Nephron (organoid): ENCODE results near the gene PODXL2.

Experiments used
- H3K27ac Mint-ChIP-seq, 3 experiments: 2 replicates each; pipeline ENCODE4 v1.8.0; 2020; ENCODE audit warnings: mixed read lengths in 3 of 3, mild to moderate bottlenecking in 2 of 3, moderate library complexity in 1 of 3
- H3K27me3 Mint-ChIP-seq: 2 replicates; pipeline ENCODE4 v1.8.0; 2021; ENCODE audit warnings: low read depth, mild to moderate bottlenecking, moderate library complexity, mixed read lengths
- H3K36me3 Mint-ChIP-seq: 2 replicates; pipeline ENCODE4 v1.8.0; 2020; ENCODE audit warnings: low read depth, mixed read lengths
- H3K4me1 Mint-ChIP-seq: 2 replicates; pipeline ENCODE4 v1.8.0; 2020; ENCODE audit warnings: mixed read lengths
- H3K4me3 Mint-ChIP-seq, 3 experiments: 2 replicates each; pipeline ENCODE4 v1.8.0; 2020; ENCODE audit warnings: mild to moderate bottlenecking in 3 of 3, mixed read lengths in 3 of 3, moderate library complexity in 2 of 3
- H3K9me3 Mint-ChIP-seq: 2 replicates; pipeline ENCODE4 v1.8.0; 2020; ENCODE audit warnings: mixed read lengths
- CTCF ChIP-seq, 3 experiments: fragments of 200-600 bp; sonication (generic); IDR thresholded peaks; one replicate each; pipeline ENCODE4 v1.5.0; 2021; ENCODE audit warnings: antibody characterized with exemption in 3 of 3; ENCODE audit not compliant: unreplicated experiment in 3 of 3

PODXL2 gene

GRCh38 chr3:127709320-127710060 lies 80.5 kb downstream of the PODXL2 start:
- H3K27me3 Mint-ChIP-seq = peaks cover 29% of the 10 kb centered on the region
- no peak overlapping the region for H3K27ac Mint-ChIP-seq
- H3K4me3 Mint-ChIP-seq = no peak overlapping the region
- peaks cover 32% of the 10 kb centered on the region for H3K4me1 Mint-ChIP-seq
- TF ChIP-seq CTCF (IDR thresholded peaks at IDR 0.05; ENCODE audit: unreplicated experiment in 3 of 3) = no peak
- H3K9me3 Mint-ChIP-seq = peaks cover 2% of the 10 kb centered on the region
- H3K36me3 Mint-ChIP-seq = peaks cover 7% of the 10 kb centered on the region

GRCh38 chr3:127710155-127710941 lies 81.4 kb downstream of the PODXL2 start:
- Mint-ChIP-seq H3K4me1 (peaks cover 39% of the 10 kb centered on the region), H3K9me3 (no peaks in the 10 kb centered on the region), H3K27me3 (peaks cover 35% of the 10 kb centered on the region), H3K4me3 (no peak overlapping the region), H3K36me3 (no peaks in the 10 kb centered on the region), H3K27ac (no peak overlapping the region)
- no peak for TF ChIP-seq CTCF (IDR thresholded peaks at IDR 0.05; ENCODE audit: unreplicated experiment in 3 of 3)

GRCh38 chr3:127711021-127711695 lies 82.2 kb downstream of the PODXL2 start:
- peaks cover 37% of the 10 kb centered on the region for H3K27me3 Mint-ChIP-seq
- H3K4me1 Mint-ChIP-seq = peaks cover 44% of the 10 kb centered on the region
- H3K4me3 Mint-ChIP-seq = no peak overlapping the region
- no peak overlapping the region for H3K27ac Mint-ChIP-seq
- TF ChIP-seq CTCF (IDR thresholded peaks at IDR 0.05; ENCODE audit: unreplicated experiment in 3 of 3) = no peak
- no peaks in the 10 kb centered on the region for H3K36me3 Mint-ChIP-seq
- no peaks in the 10 kb centered on the region for H3K9me3 Mint-ChIP-seq

- no peaks in the 10 kb centered on the region for H3K9me3 Mint-ChIP-seq
Measured at GRCh38 chr3:127711896-127712295, 82.9 kb downstream of the PODXL2 start.

GRCh38 chr3:127712461-127712860 lies 83.5 kb downstream of the PODXL2 start:
- no peak for TF ChIP-seq CTCF (IDR thresholded peaks at IDR 0.05; ENCODE audit: unreplicated experiment in 3 of 3)
- no peaks in the 10 kb centered on the region for H3K36me3 Mint-ChIP-seq
- peaks cover 47% of the 10 kb centered on the region for H3K4me1 Mint-ChIP-seq
- H3K4me3 Mint-ChIP-seq = no peak overlapping the region
- no peaks in the 10 kb centered on the region for H3K9me3 Mint-ChIP-seq
- peaks cover 35% of the 10 kb centered on the region for H3K27me3 Mint-ChIP-seq
- peak overlapping the region in 1 of 3 experiments; percentile 27 for H3K27ac Mint-ChIP-seq

More at GRCh38 chr3:127711896-127712295, 82.9 kb downstream of the PODXL2 start:
- Mint-ChIP-seq H3K27ac (peak overlapping the region in 1 of 3 experiments; percentile 27), H3K4me3 (no peak overlapping the region), H3K4me1 (peaks cover 49% of the 10 kb centered on the region), H3K27me3 (peaks cover 35% of the 10 kb centered on the region), H3K36me3 (no peaks in the 10 kb centered on the region)
- TF ChIP-seq CTCF (IDR thresholded peaks at IDR 0.05; ENCODE audit: unreplicated experiment in 3 of 3) = no peak
